GM21723 (cell line): Measurements from ENCODE around the gene TARDBP.
"Not testable (repeated sequence)": the region's sequence is repeated elsewhere in the genome, so short reads cannot be mapped to it uniquely, and the experiment has no call there.

ENCODE experiments used
- ATAC-seq: cut with Tn5 transposase; IDR thresholded peaks from one replicate; pipeline ENCODE4 v1.9.1; 2021; ENCODE audit warnings: mild to moderate bottlenecking, moderate library complexity; ENCODE audit not compliant: unreplicated experiment

Gene TARDBP

DNA sequence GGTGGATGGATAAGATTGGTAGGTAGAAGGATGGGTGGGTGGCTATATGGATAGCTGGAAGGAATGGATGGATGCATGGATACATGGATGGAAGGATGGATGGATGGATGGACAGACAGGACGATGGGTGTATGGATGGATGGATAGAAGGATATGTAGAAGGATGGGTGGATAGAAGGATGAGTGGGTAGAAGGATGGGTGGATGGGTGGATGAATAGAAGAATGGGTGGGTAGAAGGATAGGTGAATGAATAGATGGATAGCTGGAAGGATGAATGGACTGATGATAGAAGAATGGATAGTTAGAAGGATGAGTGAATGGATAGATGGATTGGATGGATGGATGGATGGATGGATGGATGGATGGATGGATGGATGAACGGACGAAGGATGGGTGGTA lies 29.6 kb downstream of the TARDBP start:
- no peak for ATAC-seq

DNA sequence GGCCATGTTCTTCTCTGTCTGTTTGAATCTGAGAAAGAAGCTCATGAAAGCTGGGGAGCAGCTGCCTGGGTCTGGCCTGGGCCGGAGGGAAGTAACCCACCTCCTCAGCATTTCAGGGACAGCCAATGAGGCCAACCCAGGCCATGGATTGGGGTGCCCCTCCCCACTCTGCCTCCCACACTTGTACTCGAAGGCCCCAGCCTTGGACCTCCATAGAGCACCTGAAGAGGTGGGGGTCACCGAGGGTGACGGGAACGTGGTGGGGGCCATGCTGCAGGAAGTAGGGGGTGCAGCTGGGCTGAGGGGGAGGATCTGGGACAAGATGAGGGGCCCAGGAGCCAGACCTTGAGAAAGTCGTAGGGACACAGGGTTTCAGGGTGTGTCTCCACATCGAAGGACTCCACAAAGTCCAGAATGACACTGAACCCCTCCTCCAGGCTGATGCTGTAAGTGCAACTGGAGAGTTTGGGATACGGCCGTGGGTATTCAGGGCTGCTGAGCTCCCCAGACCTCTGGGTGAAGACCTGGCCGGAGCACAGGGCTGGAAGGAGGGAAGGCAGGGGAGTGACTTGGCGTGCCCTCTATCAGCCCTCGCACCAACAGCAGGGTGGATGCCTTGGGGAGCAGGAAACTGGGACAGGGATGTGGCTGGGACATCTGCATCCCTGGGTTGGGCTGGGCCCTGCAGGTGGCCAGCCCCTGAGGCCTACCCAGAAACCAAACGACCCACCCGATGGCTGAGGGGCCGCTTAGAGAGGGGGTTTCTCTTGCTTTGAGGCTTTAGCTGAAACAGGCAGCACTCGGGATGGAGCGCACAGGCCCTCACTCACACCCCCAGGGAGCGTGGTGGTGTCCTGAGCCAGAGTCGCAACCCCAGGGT lies 30.8 kb downstream of the TARDBP start:
- no peak for ATAC-seq

DNA sequence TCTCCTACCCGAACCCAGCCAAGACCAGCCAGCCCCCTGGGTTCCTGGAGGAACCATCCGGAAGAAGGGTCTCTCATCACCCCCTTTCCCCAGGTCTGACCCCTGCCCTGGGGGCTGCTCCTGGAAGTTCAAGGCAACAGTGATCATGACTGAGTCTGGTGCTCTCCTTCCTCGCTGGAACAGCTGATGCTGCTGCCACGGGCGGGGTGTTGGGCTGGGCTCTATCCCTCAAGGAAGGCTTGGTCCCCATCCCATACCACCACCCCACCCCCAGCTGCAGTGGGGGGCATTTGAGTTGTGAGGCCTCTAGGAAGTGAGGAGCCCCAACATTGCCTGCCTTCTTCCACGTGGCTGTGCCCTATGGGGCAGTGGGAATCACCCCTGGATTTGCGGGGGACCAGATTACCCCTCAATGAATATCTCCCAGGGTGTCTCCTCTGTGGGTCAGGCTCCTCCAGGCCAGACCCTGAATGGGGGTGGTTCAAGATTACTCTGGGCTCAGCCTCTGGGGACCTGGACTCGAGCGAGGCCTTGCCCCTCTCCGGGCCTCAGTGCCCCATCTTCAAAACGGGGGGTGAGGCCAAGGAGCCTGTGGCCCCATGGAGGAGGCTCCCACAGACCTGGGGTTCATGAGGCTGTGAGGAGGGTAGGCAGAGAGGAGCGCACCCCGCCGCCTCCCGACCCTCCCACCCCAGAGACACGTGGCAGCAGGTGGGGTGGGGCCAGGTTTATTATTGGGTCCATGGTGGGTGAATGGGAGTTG lies 31.8 kb downstream of the TARDBP start:
- no peak for ATAC-seq

DNA sequence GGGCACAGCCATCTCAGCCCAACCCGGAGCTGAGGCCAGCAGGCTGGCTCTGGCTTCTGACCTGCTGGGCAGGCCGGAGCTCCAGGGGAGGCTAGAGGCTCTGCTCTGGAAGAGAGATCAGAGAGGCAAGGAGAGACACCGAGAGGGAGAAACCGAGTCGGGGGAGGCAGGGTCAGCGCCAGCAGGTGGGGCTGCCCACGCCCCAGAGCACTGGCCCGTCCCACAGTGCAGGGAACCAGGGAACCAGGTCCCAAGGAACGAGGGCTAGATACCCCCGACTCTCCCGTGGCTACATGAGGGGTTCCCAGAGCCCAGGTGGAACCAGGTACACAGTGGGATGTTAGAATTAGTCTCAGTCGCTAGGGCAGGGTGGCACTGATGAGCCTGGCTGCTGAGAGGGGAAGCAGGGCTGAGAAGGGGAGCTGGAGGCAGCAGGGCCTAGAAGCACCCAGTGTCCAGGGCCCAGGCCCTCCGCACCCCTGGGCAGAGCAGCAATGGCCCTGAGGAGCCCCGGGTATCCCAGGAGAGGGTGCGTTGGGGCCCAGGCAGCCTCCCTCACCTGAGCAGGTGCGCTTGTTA lies 32.5 kb downstream of the TARDBP start:
- ATAC-seq, result no peak

DNA sequence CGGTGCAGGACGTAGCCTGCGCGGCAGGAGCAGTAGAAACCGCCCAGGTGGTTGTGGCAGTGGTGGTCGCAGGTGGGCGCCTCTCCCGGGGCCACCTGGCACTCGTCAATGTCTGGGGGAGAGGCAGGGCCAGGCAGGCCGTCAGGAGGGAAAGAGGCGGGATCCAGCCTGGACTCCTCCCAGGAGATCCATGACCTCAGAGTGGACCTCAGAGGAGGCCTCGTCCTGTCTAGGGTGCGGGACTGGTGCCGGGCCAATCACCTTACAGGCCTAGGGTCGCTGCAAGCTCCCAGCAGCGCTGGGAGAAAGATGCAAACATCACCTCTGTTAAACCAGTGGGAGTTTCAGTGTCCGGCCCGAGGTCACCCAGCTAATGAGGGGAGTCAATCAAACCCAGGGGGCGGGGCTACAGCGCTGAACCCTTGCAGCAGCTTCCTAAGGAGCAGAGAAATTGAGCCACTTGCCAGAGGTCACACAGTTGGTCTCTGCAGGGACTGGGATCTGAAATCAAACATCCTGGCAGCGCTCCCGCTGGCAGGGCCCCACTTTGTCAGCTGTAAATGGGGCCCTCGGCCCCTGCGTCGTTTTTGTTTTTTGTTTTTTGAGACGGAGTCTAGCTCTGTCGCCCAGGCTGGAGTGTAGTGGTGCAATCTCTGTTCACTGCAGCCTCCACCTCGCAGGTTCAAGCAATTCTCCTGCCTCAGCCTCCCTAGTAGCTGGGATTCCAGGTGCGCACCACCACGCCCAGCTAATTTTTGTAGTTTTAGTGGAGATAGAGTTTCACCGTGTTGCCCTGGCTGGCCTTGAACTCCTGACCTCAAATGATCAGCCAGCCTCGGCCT lies 33.2 kb downstream of the TARDBP start:
- no peak for ATAC-seq

DNA sequence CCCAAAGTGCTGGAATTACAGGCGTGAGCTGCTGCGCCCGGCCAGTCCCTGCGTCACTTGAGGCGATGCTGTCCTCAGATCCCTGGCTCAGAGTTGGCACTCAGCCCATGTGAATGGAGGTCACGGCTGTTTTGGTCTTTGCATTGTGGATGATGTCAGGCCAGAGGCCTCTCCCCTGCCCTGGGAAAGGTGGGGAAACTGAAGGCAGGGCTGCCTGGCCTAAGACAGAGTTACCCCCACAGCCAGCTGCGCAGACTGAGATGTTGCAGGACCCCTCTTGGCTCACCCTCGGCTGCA lies 33.8 kb downstream of the TARDBP start:
- ATAC-seq, result no peak

DNA sequence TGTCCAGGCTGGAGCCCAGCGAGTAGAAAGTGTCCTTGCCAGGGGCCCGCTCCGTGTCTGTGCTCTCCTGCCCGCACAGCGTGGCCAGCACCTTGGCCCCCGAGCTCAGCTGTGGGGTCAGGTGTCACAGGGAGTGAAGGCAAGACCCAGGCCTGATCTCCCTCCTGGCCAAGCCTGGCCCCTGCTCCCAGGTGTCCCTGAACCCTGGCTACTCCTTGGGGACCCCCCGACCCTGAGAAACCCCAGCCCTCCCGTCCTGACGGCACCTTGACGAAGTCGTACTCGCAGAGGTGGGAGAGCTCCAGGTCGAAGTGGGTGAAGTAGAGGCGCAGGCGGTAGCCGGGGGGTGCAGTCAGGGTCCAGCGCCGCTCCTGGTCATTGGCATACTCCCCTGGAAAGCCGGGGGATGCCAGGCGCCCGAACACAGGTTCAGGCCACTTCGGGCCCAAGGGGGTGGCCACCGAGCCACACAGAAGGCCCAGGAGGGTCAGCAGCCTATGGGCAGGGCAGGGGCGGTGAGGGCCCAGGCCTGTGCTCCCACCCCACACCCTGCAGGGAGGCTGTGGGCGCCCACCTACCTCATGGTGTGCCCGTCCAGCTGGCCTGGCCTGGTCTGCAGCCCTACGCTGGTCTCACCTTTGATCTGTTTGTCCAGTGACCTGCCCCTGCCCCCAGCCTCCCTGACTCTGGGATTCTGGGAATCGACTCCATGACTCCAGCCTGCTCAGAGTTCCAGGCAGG lies 34.3 kb downstream of the TARDBP start, which contains the start of gene MASP2:
Gene MASP2, minus strand, starts transcription at position 615 of the 741 bp plus-strand sequence. Its CDS starts 32 bp downstream, at position 583.
- ATAC-seq, result no peak

DNA sequence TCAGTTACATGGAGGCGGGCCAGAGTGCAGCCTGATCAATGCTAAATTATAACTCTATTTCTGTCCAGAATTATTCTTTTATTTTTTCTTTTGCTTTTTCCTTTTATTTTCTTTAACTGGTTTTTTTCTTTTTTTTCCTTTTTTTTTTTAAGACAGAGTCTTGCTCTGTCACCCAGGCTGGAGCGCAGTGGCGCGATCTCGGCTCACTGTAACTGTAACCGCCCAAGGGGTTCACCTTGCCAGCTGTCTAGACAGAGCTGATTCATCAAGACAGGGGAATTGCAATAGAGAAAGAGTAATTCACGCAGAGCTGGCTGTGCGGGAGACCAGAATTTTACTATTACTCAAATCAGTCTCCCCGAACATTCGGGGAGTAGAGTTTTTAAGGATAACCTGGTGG lies 38.7 kb downstream of the TARDBP start:
- ATAC-seq, result not testable (repeated sequence)

DNA sequence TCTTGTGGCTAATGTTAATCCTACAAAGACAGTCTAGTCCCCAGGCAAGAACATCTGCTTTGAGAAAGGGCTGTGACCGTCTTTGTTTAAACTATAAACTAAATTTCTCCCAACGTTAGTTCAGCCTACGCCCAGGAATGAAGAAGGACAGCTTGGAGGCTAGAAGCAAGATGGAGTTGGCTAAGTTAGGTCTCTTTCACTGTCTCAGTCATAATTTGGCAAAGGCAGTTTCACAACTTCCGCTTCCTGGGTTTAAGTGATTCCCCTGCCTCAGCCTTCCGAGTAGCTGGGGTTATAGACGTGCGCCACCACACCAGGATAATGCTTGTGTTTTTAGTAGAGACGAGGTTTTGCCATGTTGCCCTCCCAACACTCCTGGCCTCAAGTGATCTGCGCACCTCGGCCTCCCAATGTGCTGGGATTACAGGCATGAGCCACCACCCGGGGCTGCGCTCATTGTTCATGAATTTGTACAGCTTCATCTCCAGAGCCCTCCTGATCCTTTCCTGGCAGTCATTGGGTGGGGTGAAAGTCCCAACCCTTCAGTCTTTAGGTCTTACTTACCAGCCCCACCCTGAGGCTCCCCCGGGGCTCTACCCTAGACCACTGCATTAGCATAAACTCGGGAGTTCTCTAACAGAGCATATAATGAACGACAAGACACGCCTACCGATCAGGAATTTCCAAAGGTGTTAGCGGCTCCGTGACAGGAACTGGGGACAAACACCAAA lies 39.5 kb downstream of the TARDBP start:
- no peak for ATAC-seq

DNA sequence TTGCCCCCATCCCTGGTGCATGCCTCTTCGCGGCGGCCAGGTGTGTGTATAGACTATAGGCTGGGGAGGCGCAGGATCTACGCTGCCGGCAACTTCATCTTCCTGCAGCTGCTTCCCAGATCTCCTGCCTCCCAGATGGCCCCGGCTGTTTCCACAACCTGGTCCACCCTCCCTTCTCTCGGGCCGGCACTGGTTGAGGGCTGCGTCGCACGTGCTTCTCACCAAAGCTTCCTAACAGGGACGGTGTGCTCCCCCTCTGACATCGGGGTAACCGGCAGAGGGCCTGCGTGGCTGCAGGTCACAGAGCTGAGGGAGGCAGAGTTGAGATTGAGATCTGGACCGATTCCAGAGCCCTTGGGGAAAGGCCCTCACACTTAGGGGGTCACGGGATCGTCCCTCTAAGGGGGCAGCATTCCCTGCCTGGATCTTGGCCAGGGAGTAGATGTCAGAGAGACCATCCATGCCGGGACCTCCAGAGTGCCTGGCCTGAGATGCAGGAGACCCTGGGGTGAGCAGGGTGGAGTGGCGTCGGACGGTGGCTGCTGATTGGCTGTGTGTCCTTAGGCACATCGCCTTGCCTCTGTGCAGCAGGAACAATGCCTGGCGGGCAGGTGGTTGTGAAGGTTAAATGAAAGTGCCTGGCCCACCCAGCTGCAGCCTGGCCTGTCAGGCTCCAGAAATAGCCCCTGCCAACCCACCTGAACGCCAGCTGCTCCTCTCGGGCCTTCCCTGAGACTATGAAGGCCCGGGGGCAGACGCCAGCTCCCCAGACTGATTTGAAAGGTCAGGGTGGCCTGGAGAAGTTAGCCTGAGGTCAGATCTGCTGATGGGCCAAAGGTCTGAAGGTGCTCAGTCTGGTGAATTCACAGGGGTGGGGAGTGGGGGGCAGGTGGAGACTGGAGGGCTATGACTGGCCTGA lies 40.6 kb downstream of the TARDBP start:
- no peak for ATAC-seq

DNA sequence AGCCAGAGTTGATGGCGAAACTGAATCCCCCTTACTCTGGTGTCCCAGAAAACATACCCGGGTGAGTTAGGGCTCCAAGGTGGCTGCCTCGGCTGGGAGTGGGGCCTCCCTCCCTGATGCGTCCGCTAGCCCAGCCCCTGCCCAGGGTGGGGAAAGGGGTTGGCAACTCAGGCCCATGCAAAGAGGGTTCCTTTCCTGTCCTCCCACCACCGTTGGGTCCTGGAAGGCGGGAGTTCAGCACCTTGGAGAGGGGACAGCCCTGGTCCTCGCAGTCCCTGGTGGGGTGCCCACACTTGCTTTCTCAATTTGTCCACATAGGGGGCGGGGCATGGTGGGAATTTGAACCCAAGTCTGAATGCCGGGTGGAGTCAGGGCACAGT lies 41.3 kb downstream of the TARDBP start:
- no peak for ATAC-seq

DNA sequence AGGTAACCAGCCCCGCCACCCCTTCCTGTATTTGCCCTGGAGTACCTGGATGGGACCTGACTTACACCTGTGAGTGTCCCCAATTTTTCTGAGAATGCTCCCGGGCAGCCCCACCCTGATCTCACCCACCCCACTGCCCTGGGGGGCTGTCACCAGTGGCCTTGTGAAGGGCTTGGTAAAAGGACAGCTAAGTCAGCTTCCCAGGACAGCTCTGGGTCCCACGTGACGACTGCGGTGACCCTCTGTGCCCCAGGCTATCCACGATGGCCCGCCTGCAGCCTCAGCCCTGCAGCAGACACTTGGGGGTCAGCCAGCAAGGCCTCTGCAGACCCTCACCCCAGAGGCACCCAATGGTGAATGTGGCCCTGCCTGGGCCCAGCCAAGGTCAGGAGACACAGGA lies 41.7 kb downstream of the TARDBP start:
- no peak for ATAC-seq

DNA sequence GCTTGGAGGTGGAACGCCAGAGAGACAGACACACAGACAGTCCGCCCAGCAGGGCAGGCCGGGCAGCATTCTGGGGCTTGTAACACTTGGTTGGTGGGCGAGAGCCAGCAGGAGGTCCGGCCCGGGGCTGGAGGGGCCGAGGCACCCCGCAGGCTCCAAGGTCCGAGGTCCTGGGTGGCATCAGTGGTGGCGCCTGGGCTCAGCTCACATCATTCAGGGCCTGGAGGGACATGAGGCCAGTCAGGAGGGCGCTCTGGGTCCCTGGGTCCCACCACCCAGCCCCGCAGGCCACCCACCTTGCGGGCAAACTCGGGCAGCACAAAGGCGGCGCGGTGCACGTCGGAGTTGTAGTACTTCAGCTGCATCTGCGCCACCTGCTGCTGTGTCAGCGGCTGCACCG lies 42.2 kb downstream of the TARDBP start:
- ATAC-seq, result no peak

DNA sequence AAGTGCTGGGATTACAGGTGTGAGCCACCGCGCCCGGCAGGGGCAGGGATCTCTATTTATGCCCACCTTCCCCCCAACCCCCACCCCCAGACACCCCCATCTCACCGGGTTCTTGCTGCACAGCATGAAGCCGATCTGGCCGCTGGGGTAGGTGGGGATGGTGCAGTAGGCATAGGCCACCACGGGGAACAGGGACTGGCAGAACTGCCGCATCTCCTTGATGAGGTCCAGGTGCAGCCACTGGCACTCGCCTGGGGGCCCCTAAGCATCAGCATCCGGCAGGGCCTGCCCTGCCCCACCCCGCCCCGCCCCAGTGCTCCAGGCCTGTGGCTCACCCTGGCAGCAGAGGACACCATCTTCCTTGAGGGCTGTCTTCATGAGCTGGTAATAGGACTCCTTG lies 43.2 kb downstream of the TARDBP start:
- no peak for ATAC-seq

DNA sequence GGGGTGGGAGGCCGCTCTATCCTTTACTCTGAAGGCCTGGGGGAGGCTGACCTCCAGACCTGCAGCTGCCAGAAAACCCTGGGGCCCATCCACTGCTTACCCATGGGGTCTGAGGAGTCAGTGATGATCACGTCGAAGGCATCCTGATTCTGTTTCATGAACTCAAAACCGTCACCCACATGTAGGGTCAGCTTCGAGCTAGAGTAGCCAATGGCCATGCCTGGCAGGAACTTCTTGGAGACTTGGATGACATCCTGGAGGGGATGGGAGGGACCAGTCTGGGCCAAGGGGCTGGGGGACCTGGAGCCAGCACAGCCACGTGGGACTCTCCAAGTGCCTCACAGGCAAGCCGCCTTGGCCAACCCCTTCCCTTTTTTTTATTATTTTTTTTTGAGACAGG lies 44.0 kb downstream of the TARDBP start:
- ATAC-seq, result no peak

DNA sequence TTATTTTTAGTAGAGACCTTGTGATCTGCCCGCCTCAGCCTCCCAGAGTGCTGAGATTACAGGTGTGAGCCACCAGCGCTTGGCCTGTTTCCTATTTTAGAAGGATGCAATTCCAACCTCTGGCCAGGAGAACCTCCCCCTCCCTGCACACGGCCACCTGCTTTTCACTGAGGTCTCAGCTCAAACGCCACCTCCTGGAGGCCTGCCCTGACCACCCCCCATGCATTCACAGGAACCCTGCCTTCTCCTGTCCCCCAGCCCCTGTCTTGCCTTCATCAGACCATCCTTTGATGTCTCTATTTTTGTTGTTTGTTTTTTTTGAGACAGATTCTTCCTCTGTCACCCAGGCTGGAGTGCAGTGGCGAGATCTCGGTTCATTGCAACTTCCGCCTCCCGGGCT lies 45.0 kb downstream of the TARDBP start:
- no peak for ATAC-seq

DNA sequence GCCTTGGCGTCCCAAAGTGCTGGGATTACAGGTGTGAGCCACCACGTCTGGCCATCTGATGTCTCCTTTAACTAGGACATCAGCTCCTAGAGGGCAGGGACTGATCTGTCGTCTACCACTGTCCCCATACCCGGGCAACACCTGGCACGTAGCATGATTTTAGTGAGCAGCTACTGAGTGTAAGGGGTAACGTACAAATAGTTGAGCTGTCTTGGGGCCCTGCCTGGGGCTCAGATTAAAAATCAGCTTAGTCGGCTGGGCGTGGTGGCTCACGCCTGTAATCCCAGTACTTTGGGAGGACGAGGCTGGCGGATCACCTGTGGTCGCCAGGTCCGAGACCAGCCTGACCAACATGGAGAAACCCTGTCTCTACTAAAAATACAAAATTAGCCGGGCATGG lies 45.6 kb downstream of the TARDBP start:
- ATAC-seq, result no peak

DNA sequence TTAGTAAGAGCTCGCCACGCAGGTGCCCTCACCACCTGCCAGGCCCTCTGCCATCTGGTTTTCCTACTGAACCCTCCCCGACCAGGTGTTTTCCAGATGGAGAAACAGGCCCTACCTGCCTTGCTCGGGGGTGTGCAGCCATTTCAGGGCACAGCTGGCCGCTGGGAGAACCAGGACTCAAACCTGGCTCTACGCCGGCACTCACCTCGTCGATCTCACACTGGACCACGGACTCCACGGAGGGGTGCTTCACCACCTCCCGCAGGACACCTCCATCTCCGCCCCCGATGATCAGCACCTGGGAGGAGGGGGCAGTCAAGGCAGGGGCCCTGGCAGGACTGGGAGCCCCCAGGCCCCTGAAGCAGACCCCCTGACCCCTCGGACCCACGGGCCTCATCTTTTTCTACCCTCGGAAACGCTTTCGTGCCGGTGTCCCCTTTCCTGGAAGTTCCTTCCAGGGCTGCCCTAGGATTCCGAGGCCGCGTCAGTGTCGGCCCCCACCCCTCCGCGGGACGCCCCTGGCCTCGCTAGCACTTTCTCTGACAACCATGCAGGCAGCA lies 46.2 kb downstream of the TARDBP start:
- ATAC-seq, result no peak
